Measurements from ENCODE around the gene VAV2.

VAV2 gene

GRCh38 chr9:133981958-133982681, 10.0 kb downstream of the VAV2 start:
- no peak overlapping the region for H3K27ac Mint-ChIP-seq
- no peak for DNase-seq
- H3K9me3 Mint-ChIP-seq = no peaks in the 10 kb centered on the region
- H3K4me1 Mint-ChIP-seq = peaks cover 3% of the 10 kb centered on the region
- ATAC-seq = no peak
- H3K4me3 Mint-ChIP-seq = no peak overlapping the region
- H3K36me3 Mint-ChIP-seq (ENCODE audit: low read depth) = no peaks in the 10 kb centered on the region
- no peaks in the 10 kb centered on the region for H3K27me3 Mint-ChIP-seq

DNA sequence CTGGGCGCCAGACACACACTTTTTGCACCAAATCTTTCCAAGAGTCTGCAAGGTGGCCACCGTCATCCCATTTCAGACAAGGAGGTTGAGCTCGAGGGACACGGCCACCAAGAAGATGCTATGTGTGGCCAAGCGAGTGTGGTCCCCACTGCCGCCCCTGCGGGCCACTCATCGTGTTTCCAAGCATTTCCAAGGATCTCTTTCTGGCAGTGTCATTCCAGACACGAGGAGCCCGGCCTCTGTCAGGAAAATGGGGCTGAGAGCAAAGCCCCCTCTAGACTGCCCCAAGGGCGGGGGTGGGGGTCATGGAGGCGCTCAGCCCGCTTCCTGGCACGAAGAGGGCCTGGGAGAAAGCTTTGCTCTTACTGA, 10.6 kb downstream of the VAV2 start:
- no peak overlapping the region for H3K4me3 Mint-ChIP-seq
- ATAC-seq (no peak), DNase-seq (no peak)
- no peaks in the 10 kb centered on the region for H3K27me3 Mint-ChIP-seq
- no peaks in the 10 kb centered on the region for H3K36me3 Mint-ChIP-seq (ENCODE audit: low read depth)
- H3K27ac Mint-ChIP-seq = no peak overlapping the region
- no peaks in the 10 kb centered on the region for H3K9me3 Mint-ChIP-seq
- H3K4me1 Mint-ChIP-seq = peaks cover 3% of the 10 kb centered on the region

GRCh38 chr9:133980864-133981588, 11.1 kb downstream of the VAV2 start:
- DNase-seq = no peak
- Mint-ChIP-seq H3K27ac (no peak overlapping the region), H3K27me3 (no peaks in the 10 kb centered on the region), H3K4me1 (peaks cover 3% of the 10 kb centered on the region), H3K4me3 (no peak overlapping the region), H3K9me3 (no peaks in the 10 kb centered on the region), H3K36me3 (ENCODE audit: low read depth) (no peaks in the 10 kb centered on the region)
- no peak for ATAC-seq

- peaks cover 3% of the 10 kb centered on the region for H3K4me1 Mint-ChIP-seq
- no peaks in the 10 kb centered on the region for H3K36me3 Mint-ChIP-seq (ENCODE audit: low read depth)
- no peaks in the 10 kb centered on the region for H3K27me3 Mint-ChIP-seq
- no peak overlapping the region for H3K4me3 Mint-ChIP-seq
- no peaks in the 10 kb centered on the region for H3K9me3 Mint-ChIP-seq
- no peak overlapping the region for H3K27ac Mint-ChIP-seq
- DNase-seq (no peak), ATAC-seq (no peak)
These were observed 11.9 kb downstream of the VAV2 start for GRCh38 chr9:133979921-133980863.

DNA sequence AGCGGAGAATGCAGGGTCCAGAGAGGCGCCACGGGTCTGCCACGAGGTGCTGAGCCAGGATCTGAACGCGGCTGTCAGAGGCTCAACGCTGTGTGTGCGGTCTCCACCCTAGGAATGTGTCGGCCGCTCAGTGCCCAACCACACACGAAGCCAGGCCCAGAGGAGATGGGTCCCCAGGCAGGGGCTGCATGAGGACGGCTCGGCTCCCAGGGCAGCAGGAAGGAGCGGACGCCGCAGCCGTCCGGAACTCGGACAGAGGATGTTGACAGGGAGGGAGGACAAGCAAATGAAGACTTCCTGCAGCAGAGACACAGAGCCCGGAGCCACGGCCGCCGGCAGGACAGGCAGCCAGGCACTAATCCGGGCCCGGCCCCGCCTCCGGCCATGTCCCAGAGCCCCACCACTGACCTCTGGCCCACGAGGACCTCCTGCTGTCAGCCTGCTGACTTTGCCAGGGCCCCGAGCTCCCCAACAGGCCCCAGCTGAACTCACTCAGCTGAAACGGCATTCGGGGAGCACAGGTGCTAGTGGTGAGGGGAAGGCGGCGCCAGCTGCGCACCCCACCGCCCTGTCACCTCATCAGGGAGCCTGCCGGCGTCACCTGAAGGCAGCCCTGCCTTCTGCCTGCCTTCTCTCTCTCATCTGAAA, 12.7 kb downstream of the VAV2 start:
- no peak for DNase-seq
- H3K4me3 Mint-ChIP-seq = no peak overlapping the region
- no peaks in the 10 kb centered on the region for H3K27me3 Mint-ChIP-seq
- no peaks in the 10 kb centered on the region for H3K36me3 Mint-ChIP-seq (ENCODE audit: low read depth)
- H3K4me1 Mint-ChIP-seq = peaks cover 3% of the 10 kb centered on the region
- no peak for ATAC-seq
- no peaks in the 10 kb centered on the region for H3K9me3 Mint-ChIP-seq
- H3K27ac Mint-ChIP-seq = no peak overlapping the region

DNA sequence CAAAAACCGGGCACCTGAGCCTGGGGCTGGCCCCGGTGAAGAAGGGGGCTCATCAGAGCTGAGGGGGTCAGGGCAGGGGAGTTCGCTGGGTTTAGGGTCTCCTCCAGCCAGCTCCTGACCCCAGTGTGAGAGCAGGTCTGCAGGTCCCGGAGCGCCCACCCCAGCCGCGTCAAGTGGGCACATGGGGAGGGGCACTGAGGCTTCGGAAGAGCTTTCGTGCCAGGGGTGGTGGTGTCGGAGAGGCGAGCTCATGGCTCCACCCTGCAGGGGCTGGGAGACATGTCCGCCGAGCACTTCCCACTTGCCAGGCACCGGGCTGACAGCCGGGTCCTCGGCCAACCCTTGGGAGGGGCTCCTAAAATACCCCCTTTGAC, 13.2 kb downstream of the VAV2 start:
- Mint-ChIP-seq H3K27me3 (no peaks in the 10 kb centered on the region), H3K27ac (no peak overlapping the region)
- no peak for ATAC-seq

GRCh38 chr9:133978226-133978898, 13.8 kb downstream of the VAV2 start:
- no peak for ATAC-seq
- Mint-ChIP-seq H3K9me3 (no peaks in the 10 kb centered on the region), H3K27ac (no peak overlapping the region), H3K36me3 (ENCODE audit: low read depth) (no peaks in the 10 kb centered on the region), H3K4me1 (peaks cover 6% of the 10 kb centered on the region), H3K27me3 (no peaks in the 10 kb centered on the region), H3K4me3 (no peak overlapping the region)
- DNase-seq = no peak

More for the DNA sequence above, 13.2 kb downstream of the VAV2 start:
- Mint-ChIP-seq H3K9me3 (no peaks in the 10 kb centered on the region), H3K4me1 (peaks cover 3% of the 10 kb centered on the region), H3K4me3 (no peak overlapping the region), H3K36me3 (ENCODE audit: low read depth) (no peaks in the 10 kb centered on the region)
- no peak for DNase-seq

GRCh38 chr9:133977421-133978201, 14.5 kb downstream of the VAV2 start:
- Mint-ChIP-seq H3K27ac (no peak overlapping the region), H3K4me3 (no peak overlapping the region), H3K27me3 (no peaks in the 10 kb centered on the region), H3K9me3 (no peaks in the 10 kb centered on the region), H3K4me1 (peaks cover 9% of the 10 kb centered on the region), H3K36me3 (ENCODE audit: low read depth) (no peaks in the 10 kb centered on the region)
- ATAC-seq (no peak), DNase-seq (no peak)

DNA sequence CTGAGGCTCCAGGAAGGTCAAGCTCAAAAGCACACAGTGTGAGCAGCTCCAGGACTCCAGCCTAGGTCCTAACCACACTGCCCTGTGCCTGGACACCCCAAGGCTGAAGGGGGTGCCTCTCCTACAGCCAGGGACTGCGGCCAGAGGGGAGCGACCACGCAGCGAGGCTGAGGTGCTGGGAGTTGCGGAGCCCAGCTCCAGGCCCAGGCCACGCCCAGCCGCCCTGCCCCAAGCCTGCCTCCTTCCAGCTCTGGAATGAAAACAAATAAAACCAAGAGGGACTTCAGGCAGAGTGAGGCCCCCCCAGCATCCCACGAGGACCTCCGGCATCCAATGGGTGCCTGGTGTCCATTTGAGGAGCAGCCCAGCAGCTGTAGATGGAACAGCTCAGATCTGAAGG, 15.2 kb downstream of the VAV2 start:
- DNase-seq (no peak), ATAC-seq (no peak)
- no peaks in the 10 kb centered on the region for H3K9me3 Mint-ChIP-seq
- H3K27ac Mint-ChIP-seq = no peak overlapping the region
- H3K4me1 Mint-ChIP-seq = peaks cover 9% of the 10 kb centered on the region
- H3K36me3 Mint-ChIP-seq (ENCODE audit: low read depth) = no peaks in the 10 kb centered on the region
- H3K4me3 Mint-ChIP-seq = no peak overlapping the region
- no peaks in the 10 kb centered on the region for H3K27me3 Mint-ChIP-seq

DNA sequence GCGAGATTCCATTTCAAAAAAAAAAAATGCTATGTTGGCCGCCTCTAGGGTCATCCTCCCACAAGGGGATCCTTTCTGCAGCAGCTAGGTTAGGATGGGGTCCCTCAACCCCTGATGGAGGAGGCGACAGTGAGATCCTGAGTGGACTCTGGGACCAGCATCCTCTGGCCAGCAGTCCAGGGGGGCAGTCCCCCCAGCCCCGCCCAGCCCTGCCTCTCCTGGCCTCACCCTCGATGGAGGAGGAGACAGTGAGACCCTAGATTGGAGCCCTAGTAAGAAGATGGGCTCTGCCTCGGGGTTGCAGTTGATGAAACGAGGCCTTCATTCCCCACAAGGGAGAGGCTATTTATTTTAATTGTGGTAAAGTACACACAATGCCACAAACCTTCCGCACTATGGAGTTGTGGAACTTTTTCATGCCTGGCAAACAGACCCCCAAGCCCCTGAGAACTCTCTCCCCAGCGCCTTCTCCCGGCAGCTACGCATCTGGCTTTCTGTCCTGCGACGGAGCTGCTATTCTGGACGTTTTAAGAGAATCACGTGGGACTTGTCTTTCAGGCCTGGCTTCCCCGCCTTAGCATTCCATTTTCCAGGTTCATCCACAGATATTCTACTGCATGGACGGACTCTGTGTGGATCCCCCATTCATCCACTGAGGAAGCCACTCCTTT, 15.8 kb downstream of the VAV2 start:
- Mint-ChIP-seq H3K4me3 (no peak overlapping the region), H3K4me1 (peaks cover 9% of the 10 kb centered on the region), H3K27me3 (no peaks in the 10 kb centered on the region), H3K27ac (no peak overlapping the region), H3K36me3 (ENCODE audit: low read depth) (no peaks in the 10 kb centered on the region), H3K9me3 (no peaks in the 10 kb centered on the region)
- ATAC-seq (no peak), DNase-seq (no peak)

DNA sequence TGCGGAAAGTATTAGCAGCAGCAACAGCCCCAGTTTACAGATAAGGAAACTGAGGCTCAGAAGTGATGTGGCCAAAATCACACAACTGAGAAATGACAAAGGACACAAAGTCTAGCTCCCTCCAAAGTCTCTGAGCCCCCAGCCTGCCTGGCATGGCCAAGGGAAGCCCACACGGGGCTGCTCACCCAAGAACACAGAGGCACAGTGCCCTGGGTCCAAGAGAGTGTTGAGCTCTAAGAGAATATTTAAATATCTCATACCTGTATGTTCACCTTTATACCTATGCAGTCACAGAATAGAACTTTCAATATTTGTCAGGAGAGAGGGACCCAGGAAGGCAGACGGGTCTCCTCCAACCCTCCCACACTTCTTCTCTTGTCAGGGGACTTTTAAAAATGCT, 16.6 kb downstream of the VAV2 start:
- Mint-ChIP-seq H3K36me3 (ENCODE audit: low read depth) (no peaks in the 10 kb centered on the region), H3K27me3 (no peaks in the 10 kb centered on the region), H3K9me3 (no peaks in the 10 kb centered on the region), H3K4me1 (peaks cover 6% of the 10 kb centered on the region), H3K27ac (no peak overlapping the region), H3K4me3 (no peak overlapping the region)
- ATAC-seq = no peak
- DNase-seq = no peak

DNA sequence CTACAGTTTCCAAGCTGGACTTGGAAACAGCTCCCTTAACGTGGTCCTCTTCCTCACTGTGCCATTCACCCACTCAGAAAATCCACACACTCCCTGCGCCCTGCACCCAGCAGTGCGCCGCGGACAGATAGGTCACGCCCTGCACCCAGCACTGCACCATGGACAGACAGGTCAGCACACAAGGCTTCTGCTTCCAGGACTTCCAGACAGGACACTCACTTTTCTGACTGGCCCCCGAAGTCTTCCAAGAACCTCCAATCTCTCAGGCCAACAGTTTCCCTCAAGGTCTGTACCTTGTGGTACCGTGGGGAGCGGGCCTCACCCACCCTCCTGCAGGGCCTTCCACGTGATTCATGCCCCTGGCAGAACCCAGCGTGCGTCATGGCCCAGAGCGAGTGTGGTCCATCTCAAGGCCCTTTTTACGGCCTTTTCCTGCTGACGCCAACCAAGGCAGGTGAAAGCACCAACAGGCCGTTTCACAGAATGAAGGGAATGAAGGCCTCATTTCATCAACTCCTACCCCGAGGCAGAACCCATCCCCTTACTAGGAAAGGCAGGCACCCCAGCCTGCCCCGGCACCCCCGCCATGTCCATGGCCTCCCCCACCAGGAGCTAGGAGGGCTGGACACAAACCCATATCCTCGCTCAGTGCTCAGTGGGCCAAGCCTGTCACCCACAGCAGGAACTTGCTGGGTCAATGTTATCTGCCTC, 17.3 kb downstream of the VAV2 start:
- H3K27me3 Mint-ChIP-seq = no peaks in the 10 kb centered on the region
- H3K4me1 Mint-ChIP-seq = peaks cover 6% of the 10 kb centered on the region
- H3K27ac Mint-ChIP-seq = no peak overlapping the region
- H3K9me3 Mint-ChIP-seq = no peaks in the 10 kb centered on the region
- ATAC-seq (no peak), DNase-seq (no peak)
- no peaks in the 10 kb centered on the region for H3K36me3 Mint-ChIP-seq (ENCODE audit: low read depth)
- no peak overlapping the region for H3K4me3 Mint-ChIP-seq
